ENCODE measurements around the gene BDP1.
"Not testable (repeated sequence)": the region's sequence is repeated elsewhere in the genome, so short reads cannot be mapped to it uniquely, and the experiment has no call there.

DNA sequence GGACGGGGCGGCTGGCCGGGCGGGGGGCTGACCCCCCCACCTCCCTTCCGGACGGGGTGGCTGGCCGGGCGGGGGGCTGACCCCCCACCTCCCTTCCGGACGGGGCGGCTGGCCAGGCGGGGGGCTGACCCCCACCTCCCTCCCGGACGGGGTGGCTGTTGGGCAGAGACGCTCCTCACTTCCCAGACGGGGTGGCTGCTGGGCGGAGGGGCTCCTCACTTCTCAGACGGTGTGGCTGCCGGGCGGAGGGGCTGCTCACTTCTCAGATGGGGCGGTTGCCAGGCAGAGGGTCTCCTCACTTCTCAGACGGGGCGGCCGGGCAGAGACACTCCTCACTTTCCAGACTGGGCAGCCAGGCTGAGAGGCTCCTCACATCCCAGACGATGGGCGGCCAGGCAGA lies 70.2 kb downstream of the BDP1 start:
- not testable (repeated sequence) for TF ChIP-seq SP1 (IDR thresholded peaks at IDR 0.05); BHLHE40 (IDR thresholded peaks at IDR 0.05; ENCODE audit: borderline replicate concordance); L3MBTL2 (conservative IDR thresholded peaks at IDR 0.05); ELF4 (IDR thresholded peaks at IDR 0.05)
